Measurements from ENCODE around the gene TFAP2A. TPM values are rescaled to one million over a fixed set of nuclear protein-coding genes. Genes with fewer than 3 reads are reported as not detected.

Gene TFAP2A
- total RNA-seq, 2 experiments from 2014 or later: not detected

- H3K4me3 Mint-ChIP-seq: no peak overlapping the region
- H3K36me3 Mint-ChIP-seq (ENCODE audit: low read depth): peaks cover 20% of the 10 kb centered on the region
- H3K27ac Mint-ChIP-seq: no peak overlapping the region
- peaks cover 5% of the 10 kb centered on the region for H3K9me3 Mint-ChIP-seq
- H3K4me1 Mint-ChIP-seq: peaks cover 8% of the 10 kb centered on the region
- no peak for DNase-seq
- POLR2A ChIA-PET: no interaction called here
- CTCF ChIA-PET: interaction anchor here (0.6 to 4.3 kb wide), 3 partner anchors 24 to 410 kb away, joined by 3 to 31 read pairs (median 3); partner anchors contain the start of gene TFAP2A
- peaks cover 90% of the 10 kb centered on the region for H3K27me3 Mint-ChIP-seq
Measured at GRCh38 chr6:10386756-10387654, 27.9 kb downstream of the TFAP2A start.

DNA sequence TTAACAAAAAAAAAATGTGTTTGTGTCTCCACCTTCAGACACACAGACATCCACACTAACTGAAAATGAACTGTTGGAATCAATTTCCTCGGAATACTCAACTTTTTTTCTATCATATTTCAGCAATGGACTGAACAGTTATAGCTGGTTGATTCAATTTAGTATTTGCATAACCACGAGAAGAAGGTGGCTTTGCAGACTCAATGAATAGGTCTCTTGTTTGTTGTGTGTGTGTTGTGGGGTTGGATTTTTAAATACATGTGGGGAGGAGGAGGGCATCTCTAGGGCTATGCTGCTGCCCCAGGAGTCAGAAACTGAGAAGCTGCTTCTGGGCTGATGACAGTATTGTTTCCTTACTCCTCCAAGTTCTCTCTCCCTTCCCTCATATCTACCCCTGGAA lies 28.7 kb downstream of the TFAP2A start:
- POLR2A ChIA-PET: no interaction called here
- CTCF ChIA-PET: interaction anchor here (1.2 to 4.3 kb wide), 2 partner anchors 25 to 29 kb away, joined by 3 to 31 read pairs; partner anchors contain the start of gene TFAP2A
- DNase-seq: no peak
- peaks cover 88% of the 10 kb centered on the region for H3K27me3 Mint-ChIP-seq
- H3K4me3 Mint-ChIP-seq: no peak overlapping the region
- H3K36me3 Mint-ChIP-seq (ENCODE audit: low read depth): peaks cover 20% of the 10 kb centered on the region
- peaks cover 8% of the 10 kb centered on the region for H3K4me1 Mint-ChIP-seq
- H3K9me3 Mint-ChIP-seq: peaks cover 5% of the 10 kb centered on the region
- no peak overlapping the region for H3K27ac Mint-ChIP-seq

- Mint-ChIP-seq H3K36me3 (ENCODE audit: low read depth) (peaks cover 20% of the 10 kb centered on the region), H3K27ac (no peak overlapping the region), H3K27me3 (peaks cover 89% of the 10 kb centered on the region), H3K4me1 (peaks cover 8% of the 10 kb centered on the region), H3K4me3 (no peak overlapping the region), H3K9me3 (peaks cover 5% of the 10 kb centered on the region)
- POLR2A ChIA-PET: no interaction called here
- CTCF ChIA-PET: interaction anchor here (1.2 to 4.3 kb wide), 2 partner anchors 29 to 36 kb away, joined by 4 to 31 read pairs; partner anchors contain the start of gene TFAP2A
- no peak for DNase-seq
Measured at GRCh38 chr6:10385524-10386132, 29.2 kb downstream of the TFAP2A start.

GRCh38 chr6:10384610-10385523 lies 30.0 kb downstream of the TFAP2A start:
- Mint-ChIP-seq H3K27ac (no peak overlapping the region), H3K9me3 (peaks cover 2% of the 10 kb centered on the region), H3K36me3 (ENCODE audit: low read depth) (peaks cover 15% of the 10 kb centered on the region), H3K4me1 (peaks cover 8% of the 10 kb centered on the region), H3K4me3 (peak overlapping the region; percentile 32), H3K27me3 (peaks cover 87% of the 10 kb centered on the region)
- no peak for DNase-seq
- ChIA-PET POLR2A (no interaction called here), CTCF (interaction anchor here (1.1 to 4.3 kb wide), 3 partner anchors 26 to 37 kb away, joined by 3 to 31 read pairs (median 4); partner anchors contain the start of gene TFAP2A)

GRCh38 chr6:10384091-10384609 lies 30.7 kb downstream of the TFAP2A start:
- ChIA-PET POLR2A (no interaction called here), CTCF (interaction anchor here (1.1 to 4.3 kb wide), 4 partner anchors 26 to 38 kb away, joined by 3 to 31 read pairs (median 4); partner anchors contain the start of gene TFAP2A)

DNA sequence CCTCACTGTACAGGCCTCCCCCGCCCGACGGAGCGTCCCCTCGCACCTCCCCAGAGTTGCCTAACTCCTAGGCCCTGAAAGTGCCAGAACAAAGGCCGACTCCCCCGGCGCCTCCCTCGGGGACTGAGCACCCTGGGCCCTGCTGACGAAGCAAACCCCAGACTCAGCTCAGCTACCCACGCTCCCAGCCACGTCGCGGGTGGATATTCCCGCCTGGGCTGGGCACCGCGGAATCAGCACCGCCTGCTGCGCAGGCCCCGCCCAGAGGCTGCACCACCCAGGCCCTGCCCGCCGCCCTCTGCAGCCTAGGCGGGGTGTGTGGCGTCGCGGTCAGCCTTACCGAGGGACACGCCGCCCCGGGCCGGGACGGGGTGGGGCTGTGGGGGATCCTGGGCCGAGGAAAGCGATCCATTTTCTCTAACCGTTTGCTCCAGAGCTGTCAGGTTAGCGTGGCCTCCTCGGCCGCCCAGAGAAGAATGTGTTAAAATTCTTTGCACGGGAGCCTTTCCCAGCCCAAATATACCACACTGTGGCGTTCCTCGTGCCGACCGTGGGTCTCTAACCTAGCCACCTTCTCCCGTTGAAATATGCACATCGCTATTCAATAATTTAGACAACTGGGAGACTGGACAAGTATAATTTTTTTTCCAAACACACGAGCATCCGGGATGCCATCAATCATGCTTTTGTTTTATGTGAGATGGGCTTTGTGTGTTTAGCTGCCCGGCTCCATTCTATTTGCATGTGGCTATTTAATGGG lies 31.4 kb downstream of the TFAP2A start:
- ChIA-PET CTCF (interaction anchor here (1.0 to 4.3 kb wide), 4 partner anchors 11 to 31 kb away, joined by 3 to 31 read pairs (median 4); partner anchors contain the start of gene TFAP2A), POLR2A (no interaction called here)
- Mint-ChIP-seq H3K27ac (peak overlapping the region; percentile 69), H3K36me3 (ENCODE audit: low read depth) (peaks cover 13% of the 10 kb centered on the region), H3K4me3 (peak overlapping the region; percentile 32), H3K4me1 (peaks cover 8% of the 10 kb centered on the region), H3K27me3 (peaks cover 73% of the 10 kb centered on the region), H3K9me3 (no peaks in the 10 kb centered on the region)
- no peak for DNase-seq

More at GRCh38 chr6:10384091-10384609, 30.7 kb downstream of the TFAP2A start:
- Mint-ChIP-seq H3K4me3 (peak overlapping the region; percentile 32), H3K36me3 (ENCODE audit: low read depth) (peaks cover 13% of the 10 kb centered on the region), H3K27me3 (peaks cover 80% of the 10 kb centered on the region), H3K4me1 (peaks cover 8% of the 10 kb centered on the region), H3K27ac (peak overlapping the region; percentile 25), H3K9me3 (no peaks in the 10 kb centered on the region)
- no peak for DNase-seq

DNA sequence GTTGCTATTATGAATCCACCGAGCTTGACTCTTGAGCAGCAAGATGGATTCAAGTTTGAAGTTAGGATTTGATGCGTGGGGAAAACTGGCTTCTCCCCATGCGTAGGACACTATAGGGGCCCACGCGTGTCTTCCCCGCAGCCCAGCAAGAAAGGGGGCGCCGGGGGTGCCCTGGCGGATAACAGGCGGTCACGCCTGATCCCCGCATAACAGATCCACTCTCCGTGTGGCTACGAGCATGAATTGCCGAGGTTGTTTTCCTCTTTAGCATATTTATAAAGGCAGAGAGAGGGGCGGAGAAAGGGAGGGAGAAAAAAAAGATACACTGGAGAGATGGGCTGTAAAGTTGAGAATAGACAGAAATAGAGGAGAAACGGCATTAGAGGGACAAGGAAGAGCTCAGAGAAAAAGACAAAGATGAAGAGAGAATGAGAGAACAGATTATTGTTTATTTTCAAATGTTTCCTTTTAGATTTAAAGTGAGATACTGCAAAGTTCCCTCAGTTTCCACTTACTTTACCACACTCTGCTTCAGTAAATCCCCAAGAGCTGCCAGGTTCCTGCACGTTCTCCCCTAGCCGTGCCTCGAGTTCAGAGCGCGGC lies 32.0 kb downstream of the TFAP2A start:
- Mint-ChIP-seq H3K9me3 (no peaks in the 10 kb centered on the region), H3K27me3 (peaks cover 67% of the 10 kb centered on the region), H3K4me1 (peaks cover 8% of the 10 kb centered on the region), H3K36me3 (ENCODE audit: low read depth) (peaks cover 13% of the 10 kb centered on the region), H3K4me3 (peak overlapping the region; percentile 23), H3K27ac (peak overlapping the region; percentile 69)
- ChIA-PET CTCF (interaction anchor here (1.0 to 4.3 kb wide), 4 partner anchors 11 to 32 kb away, joined by 3 to 31 read pairs (median 4); partner anchors contain the start of gene TFAP2A), POLR2A (no interaction called here)
- DNase-seq: no peak

DNA sequence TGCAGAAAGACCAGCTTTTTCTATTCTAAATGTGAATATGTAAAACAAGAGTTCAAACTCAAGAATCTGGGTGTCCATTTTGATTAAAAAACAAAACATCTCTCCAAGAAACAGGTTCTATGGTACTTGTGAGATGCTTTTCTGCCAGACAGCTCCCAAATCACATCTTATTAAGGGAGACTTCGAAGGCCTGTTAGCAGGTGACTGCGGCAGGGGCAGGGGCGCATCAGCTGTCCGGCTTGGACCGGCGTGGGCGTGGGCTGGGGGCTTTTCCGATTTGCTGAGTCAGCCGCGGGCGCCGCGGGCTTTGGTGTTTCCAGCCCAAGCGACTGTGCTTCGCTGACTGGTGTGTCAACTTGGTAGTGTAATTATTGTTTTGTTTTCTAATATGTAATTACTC lies 32.6 kb downstream of the TFAP2A start:
- Mint-ChIP-seq H3K27ac (peak overlapping the region; percentile 25), H3K27me3 (peaks cover 63% of the 10 kb centered on the region), H3K9me3 (no peaks in the 10 kb centered on the region), H3K36me3 (ENCODE audit: low read depth) (peaks cover 13% of the 10 kb centered on the region), H3K4me1 (peaks cover 8% of the 10 kb centered on the region), H3K4me3 (no peak overlapping the region)
- POLR2A ChIA-PET: no interaction called here
- CTCF ChIA-PET: interaction anchor here (0.6 to 4.3 kb wide), 4 partner anchors 12 to 353 kb away, joined by 3 to 31 read pairs (median 3); partner anchors contain the start of gene TFAP2A
- no peak for DNase-seq

DNA sequence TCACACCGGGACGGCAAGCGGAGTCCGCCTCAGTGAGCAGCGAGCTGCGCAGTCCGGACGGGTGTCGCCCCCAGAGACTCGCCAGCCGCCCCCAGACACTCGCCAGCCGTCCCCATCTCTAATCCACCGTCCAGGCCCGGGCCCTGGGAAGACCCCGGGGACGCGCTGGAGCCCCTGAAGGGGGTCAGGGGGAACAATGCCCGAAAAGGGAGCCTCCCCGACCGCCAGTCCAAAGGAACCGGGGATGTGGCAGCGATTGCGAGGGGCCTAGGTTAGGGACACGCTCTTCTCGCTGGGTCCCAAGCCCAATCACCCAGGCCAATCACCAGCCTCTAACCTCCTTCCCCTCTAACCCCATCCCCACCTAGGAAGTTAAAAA lies 33.1 kb downstream of the TFAP2A start:
- CTCF ChIA-PET: interaction anchor here (0.6 kb wide), 1 partner anchor 353 kb away, joined by 3 read pairs; no protein-coding TSS in a partner anchor
- Mint-ChIP-seq H3K27me3 (peaks cover 58% of the 10 kb centered on the region), H3K4me1 (peaks cover 8% of the 10 kb centered on the region), H3K4me3 (no peak overlapping the region), H3K27ac (no peak overlapping the region), H3K36me3 (ENCODE audit: low read depth) (peaks cover 13% of the 10 kb centered on the region), H3K9me3 (no peaks in the 10 kb centered on the region)
- no peak for DNase-seq
- POLR2A ChIA-PET: no interaction called here

GRCh38 chr6:10381133-10381829 lies 33.6 kb downstream of the TFAP2A start:
- H3K27ac Mint-ChIP-seq: peak overlapping the region; percentile 50
- no peaks in the 10 kb centered on the region for H3K9me3 Mint-ChIP-seq
- peaks cover 13% of the 10 kb centered on the region for H3K36me3 Mint-ChIP-seq (ENCODE audit: low read depth)
- POLR2A ChIA-PET: no interaction called here
- H3K4me1 Mint-ChIP-seq: peaks cover 8% of the 10 kb centered on the region
- no peak overlapping the region for H3K4me3 Mint-ChIP-seq
- DNase-seq: no peak
- H3K27me3 Mint-ChIP-seq: peaks cover 52% of the 10 kb centered on the region
- CTCF ChIA-PET: interaction anchor here (0.7 to 1.1 kb wide), 2 partner anchors 34 to 223 kb away, joined by 3 to 4 read pairs; no protein-coding TSS in a partner anchor

All from activated CD4-positive, alpha-beta T cell treated with anti-CD3 and anti-CD28 coated beads, Interleukin-2, amount 10 ng/mL, durations not matched to agents 7 days and 5 days (primary cell).